ENCODE data around the gene TMEM128.
"Not testable (repeated sequence)": the region's sequence is repeated elsewhere in the genome, so short reads cannot be mapped to it uniquely, and the experiment has no call there.

The TMEM128 gene

GRCh38 chr4:4254199-4254598 is 6.2 kb upstream of the TMEM128 start:
- no peak for DNase-seq

- no peak for DNase-seq
These were observed 1.8 kb upstream of the TMEM128 start for GRCh38 chr4:4249866-4250265.

- not testable (repeated sequence) for DNase-seq
These were observed 1.3 kb upstream of the TMEM128 start for GRCh38 chr4:4249342-4249741.

GRCh38 chr4:4248885-4249203 is 821 bp upstream of the TMEM128 start:
- peak; percentile 15 for DNase-seq

- peak; percentile 28 for DNase-seq
These were observed 361 bp downstream of the TMEM128 start for GRCh38 chr4:4247696-4248028.

- DNase-seq = no peak
These were observed 2.9 kb downstream of the TMEM128 start for GRCh38 chr4:4245172-4245571.

GRCh38 chr4:4239551-4239950 is 8.5 kb downstream of the TMEM128 start:
- DNase-seq = not testable (repeated sequence)

GRCh38 chr4:4233610-4234009 is 14.4 kb downstream of the TMEM128 start:
- no peak for DNase-seq

- DNase-seq = no peak
These were observed 19.7 kb downstream of the TMEM128 start for GRCh38 chr4:4228356-4228668.

GRCh38 chr4:4227510-4228355 is 20.3 kb downstream of the TMEM128 start:
- DNase-seq = no peak

- DNase-seq = no peak
These were observed 21.2 kb downstream of the TMEM128 start, which contains the start of gene OTOP1 for GRCh38 chr4:4226606-4227438. OTOP1 (minus strand) TSS chr4:4226929; CDS start chr4:4226864, 65 bp downstream.

GRCh38 chr4:4225915-4226605 is 22.0 kb downstream of the TMEM128 start:
- peak; percentile 3 for DNase-seq

GRCh38 chr4:4217113-4217512 is 30.9 kb downstream of the TMEM128 start:
- DNase-seq = no peak

- DNase-seq = no peak
These were observed 31.4 kb downstream of the TMEM128 start for GRCh38 chr4:4216648-4217047.

- not testable (repeated sequence) for DNase-seq
These were observed 34.3 kb downstream of the TMEM128 start for GRCh38 chr4:4213674-4214073.

- no peak for DNase-seq
These were observed 41.8 kb downstream of the TMEM128 start for GRCh38 chr4:4206204-4206603.

GRCh38 chr4:4204401-4204745 is 43.6 kb downstream of the TMEM128 start:
- DNase-seq = no peak

- DNase-seq = peak; percentile 10
These were observed 44.2 kb downstream of the TMEM128 start for GRCh38 chr4:4203688-4204400.

GRCh38 chr4:4202510-4202909 is 45.5 kb downstream of the TMEM128 start:
- DNase-seq = no peak

GRCh38 chr4:4200624-4201023 is 47.4 kb downstream of the TMEM128 start:
- DNase-seq = no peak

GRCh38 chr4:4195354-4195753 is 52.7 kb downstream of the TMEM128 start:
- no peak for DNase-seq

GRCh38 chr4:4188557-4188956 is 59.5 kb downstream of the TMEM128 start:
- DNase-seq = peak; percentile 83
